Fibroblast of pulmonary artery (primary cell): ENCODE measurements around the gene OSR1.

Experiments used
- DNase-seq: peaks from one replicate; pipeline ENCODE4 v3.0.0-alpha.2; 2010; ENCODE audit warnings: low read depth
- H3K4me3 ChIP-seq: replicated peaks from 2 replicates; pipeline ENCODE4 v1.5.1; 2011; ENCODE audit warnings: low read depth, mild to moderate bottlenecking, control low read depth, low read length, moderate library complexity
- CTCF ChIP-seq: IDR thresholded peaks from 2 replicates; pipeline ENCODE4 v1.5.1; 2011; ENCODE audit warnings: mild to moderate bottlenecking, control low read depth, low read length, inconsistent platforms; ENCODE audit errors: missing control alignments

The OSR1 gene

DNA sequence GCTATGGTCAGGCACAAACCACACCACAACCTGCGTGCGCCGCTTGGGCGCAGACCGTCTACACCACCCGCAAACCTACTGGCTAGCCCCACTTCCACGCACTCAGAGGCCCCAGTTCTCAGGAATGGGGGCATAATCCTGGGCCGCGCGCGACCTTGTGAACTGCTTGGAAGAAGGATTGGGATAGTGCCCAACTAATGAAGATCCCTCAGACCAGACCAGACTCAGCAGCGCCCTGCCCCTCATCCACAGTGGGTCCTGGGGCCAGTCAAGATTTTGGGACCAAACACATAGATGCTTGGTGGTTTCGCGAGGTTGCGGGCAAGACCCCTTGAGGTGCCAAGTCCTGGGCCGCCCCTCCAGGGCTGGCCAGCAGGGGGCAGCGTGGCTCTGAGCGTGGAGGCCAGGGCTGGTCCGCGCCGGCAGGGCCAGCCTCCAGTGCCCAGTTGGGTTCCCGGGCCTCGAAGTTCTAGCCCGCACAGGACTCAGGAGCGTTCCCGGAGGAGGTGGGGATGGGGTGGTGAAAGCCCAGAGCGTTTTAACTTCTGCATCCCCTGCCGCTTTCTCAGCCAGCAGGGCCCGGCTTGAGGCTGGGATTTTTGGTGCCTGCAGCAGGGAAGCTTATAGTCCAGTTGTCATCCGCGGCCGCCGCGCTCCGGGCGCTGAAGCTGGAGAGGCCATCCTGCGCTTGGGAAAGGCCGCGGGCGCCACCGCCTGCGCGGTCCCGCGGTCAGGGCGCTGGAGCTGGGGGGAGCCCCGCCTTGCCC is 8.3 kb downstream of the OSR1 start:
- TF ChIP-seq CTCF: peak; percentile 51
- H3K4me3 ChIP-seq: no peak overlapping the region
- DNase-seq: peak; percentile 45

DNA sequence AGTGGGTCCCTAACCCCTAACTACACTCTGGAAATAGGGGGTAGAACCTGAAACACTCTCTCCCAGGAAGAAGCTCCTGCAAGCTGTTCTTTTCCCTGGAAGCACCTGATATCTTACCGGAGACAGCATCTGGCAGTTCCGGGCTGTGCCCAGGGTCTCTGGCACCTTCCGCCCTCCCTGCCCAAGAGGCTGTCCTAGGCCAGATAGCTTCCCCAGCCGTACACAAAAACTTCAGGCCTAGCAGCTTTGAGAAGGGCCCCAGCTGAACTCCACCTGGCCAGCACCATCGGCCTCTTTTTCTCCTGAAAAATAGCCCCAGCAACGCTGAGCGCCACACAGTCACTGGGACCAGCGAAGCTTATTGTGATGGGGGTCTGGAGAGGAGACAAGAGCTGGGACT is 9.7 kb downstream of the OSR1 start:
- TF ChIP-seq CTCF: no peak
- H3K4me3 ChIP-seq: peak overlapping the region; percentile 90
- DNase-seq: no peak

GRCh38 chr2:19347619-19348562 is 10.5 kb downstream of the OSR1 start:
- H3K4me3 ChIP-seq: peak overlapping the region; percentile 90
- DNase-seq: peak; percentile 99
- TF ChIP-seq CTCF: no peak

DNA sequence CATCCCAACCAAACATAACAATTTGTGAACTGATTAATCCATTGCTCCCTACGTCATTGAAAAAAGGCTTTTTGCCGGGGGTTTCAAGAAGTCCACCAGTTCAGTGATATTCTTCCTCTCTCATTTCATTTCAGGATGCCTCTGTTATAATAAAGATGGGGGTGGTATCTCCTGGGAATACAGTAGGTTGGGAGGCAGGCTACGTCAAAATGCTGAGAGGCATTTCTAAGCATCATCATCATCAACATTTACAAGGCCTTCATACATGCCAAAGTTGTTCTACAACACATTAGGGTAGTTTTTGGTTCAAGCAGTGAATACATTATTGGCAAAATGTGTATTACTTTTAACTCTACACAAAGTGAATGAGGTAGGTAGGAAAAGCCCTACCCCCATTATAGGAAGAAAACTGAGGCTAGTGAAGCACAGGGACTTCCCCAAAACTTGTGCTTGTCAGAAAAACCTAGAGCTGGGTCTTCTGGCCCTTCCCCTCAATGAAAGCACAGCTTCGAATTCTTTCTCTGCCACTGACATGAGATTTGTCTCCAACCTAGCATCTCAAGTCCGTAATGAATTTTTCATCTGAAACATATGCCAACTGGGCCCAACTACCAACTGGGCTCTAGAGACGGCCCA is 11.3 kb downstream of the OSR1 start:
- H3K4me3 ChIP-seq: peak overlapping the region; percentile 90
- TF ChIP-seq CTCF: no peak
- DNase-seq: no peak

DNA sequence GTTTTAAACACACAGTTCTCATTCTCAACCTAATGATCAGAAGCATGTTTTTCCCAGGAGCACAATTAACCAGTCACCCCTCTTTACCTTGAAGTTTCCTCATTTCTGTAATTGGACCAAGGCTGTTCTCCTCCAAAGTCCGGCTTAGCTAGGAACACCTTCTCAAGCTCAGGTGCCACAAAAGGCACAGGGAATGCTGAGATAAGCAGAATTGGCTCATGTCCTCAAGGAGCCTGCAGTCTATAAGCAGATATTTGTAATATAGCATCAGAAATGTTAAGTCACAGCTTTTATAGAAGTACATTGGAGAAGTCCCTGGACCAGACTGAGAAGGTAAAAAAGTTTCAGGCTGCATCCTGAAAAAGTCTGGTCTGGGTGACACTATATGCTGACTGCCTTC is 20.7 kb downstream of the OSR1 start:
- TF ChIP-seq CTCF: no peak
- DNase-seq: no peak
- no peak overlapping the region for H3K4me3 ChIP-seq

DNA sequence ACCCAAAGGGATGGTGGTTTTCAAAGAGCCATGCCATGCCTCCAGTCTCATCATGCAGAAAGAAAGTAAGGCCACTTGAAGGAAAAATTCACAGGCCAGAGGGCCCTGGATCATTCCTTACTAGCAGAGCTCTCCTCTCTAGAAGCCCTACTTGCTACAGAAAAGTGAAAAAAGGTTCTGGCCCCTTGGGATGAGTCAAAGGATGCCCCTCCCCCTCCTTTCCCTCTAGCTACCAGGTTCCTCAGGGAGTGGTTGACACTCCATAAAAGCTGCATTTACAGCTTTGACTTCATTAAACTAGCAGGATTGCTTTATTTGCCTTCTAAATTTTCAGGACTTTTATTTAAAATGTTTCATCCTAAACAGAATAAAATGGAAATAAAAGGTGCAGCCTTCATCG is 21.2 kb downstream of the OSR1 start:
- no peak for TF ChIP-seq CTCF
- H3K4me3 ChIP-seq: no peak overlapping the region
- no peak for DNase-seq
